ENCODE data around the gene PLA2G12B.
"Not testable (repeated sequence)": the region's sequence is repeated elsewhere in the genome, so short reads cannot be mapped to it uniquely, and the experiment has no call there.

PLA2G12B gene

DNA sequence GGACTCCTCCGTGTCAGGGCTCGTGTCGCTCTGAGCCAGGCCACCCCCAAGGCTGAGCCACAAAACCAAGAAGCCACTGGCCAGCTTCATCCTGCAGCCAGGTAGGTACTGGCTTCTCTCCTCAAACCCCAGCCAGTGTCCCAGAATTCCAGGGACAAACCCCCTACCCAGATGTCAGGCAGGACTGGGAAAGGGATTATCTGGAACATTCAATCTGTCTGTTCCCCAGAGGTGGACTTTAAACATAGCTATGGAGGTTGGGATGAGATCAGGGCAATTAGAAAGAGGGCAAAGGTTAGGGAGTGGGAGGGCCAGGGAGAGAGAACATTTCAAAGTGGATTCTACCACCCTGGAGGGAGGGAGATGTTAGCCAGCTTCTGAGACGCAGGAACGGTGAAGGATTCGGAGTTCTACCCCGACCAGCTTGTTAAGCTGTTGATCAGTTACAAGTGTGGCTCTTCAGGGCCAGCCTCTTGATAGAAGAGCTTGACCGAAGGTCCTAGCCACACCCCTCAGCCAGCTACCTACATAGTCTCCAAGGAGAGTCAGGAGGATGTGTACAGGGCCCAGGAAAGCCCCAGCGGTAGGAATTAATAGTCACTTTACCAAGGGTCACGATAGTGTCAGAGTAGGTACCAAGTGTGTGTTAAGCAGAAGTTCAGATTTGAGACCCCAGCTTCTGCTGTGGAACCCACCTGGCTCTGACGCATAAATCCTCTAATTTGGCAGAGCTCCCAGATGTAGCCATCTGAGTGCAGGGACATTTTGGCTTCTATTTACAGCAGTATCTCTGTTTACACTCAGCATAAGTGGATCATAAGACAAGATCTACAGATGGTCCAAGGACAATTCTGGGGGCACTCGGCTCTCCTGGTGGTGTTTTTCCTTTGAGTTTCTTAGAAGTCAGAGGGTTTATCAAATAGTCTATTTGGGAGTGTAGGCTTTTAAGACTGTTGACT lies at the start of gene PLA2G12B:
TSS of gene PLA2G12B (minus strand) at position 211 of the 959 bp plus-strand sequence. CDS start at position 90, 121 bp downstream.
- no peak for DNase-seq (ENCODE audit: low read depth)

GRCh38 chr10:73003822-73004221 lies 49.2 kb upstream of the PLA2G12B start:
- no peak for DNase-seq (ENCODE audit: low read depth)

DNA sequence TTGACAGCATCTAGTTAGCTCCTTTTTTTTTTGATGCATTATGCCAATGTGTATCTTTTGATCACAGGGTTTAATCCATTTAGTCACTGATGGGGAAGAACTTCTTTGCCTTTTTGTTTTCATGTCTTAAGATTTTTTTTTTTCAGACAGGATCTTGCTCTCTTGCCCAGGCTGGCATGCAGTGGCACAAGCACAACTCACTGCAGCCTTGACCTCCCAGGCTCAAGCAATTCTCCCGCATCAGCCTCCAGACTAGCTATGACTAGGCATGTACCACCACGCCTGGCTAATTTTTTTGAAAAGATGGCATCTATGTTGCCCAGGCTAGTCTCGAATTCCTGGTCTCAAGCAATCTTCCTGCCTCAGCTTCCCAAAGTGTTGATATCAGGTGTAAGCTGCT lies 46.4 kb upstream of the PLA2G12B start:
- no peak for DNase-seq (ENCODE audit: low read depth)

GRCh38 chr10:72997099-72997498 lies 42.5 kb upstream of the PLA2G12B start:
- DNase-seq (ENCODE audit: low read depth): no peak

- DNase-seq (ENCODE audit: low read depth): not testable (repeated sequence)
Measured at GRCh38 chr10:72995459-72995858, 40.9 kb upstream of the PLA2G12B start.

GRCh38 chr10:72989771-72990170 lies 35.2 kb upstream of the PLA2G12B start:
- DNase-seq (ENCODE audit: low read depth): not testable (repeated sequence)

DNA sequence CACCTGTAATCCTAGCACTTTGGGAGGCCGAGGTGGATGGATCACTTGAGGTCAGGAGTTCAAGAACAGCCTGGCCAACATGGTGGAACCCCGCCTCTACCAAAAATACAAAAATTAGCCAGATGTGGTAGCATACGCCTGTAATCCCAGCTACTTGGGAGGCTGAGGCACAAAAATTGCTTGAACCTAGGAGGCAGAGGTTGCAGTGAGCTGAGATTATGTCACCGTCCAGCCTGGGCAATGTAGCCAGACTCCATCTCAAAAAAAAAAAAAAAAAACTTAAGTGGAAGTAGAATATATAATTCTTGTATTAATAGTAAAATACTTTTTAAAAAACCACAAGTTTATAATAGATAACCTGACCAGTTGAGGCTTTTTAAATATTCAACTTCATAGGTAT lies 30.0 kb upstream of the PLA2G12B start:
- not testable (repeated sequence) for DNase-seq (ENCODE audit: low read depth)

GRCh38 chr10:72981882-72982529 lies 27.4 kb upstream of the PLA2G12B start:
- DNase-seq (ENCODE audit: low read depth): no peak

DNA sequence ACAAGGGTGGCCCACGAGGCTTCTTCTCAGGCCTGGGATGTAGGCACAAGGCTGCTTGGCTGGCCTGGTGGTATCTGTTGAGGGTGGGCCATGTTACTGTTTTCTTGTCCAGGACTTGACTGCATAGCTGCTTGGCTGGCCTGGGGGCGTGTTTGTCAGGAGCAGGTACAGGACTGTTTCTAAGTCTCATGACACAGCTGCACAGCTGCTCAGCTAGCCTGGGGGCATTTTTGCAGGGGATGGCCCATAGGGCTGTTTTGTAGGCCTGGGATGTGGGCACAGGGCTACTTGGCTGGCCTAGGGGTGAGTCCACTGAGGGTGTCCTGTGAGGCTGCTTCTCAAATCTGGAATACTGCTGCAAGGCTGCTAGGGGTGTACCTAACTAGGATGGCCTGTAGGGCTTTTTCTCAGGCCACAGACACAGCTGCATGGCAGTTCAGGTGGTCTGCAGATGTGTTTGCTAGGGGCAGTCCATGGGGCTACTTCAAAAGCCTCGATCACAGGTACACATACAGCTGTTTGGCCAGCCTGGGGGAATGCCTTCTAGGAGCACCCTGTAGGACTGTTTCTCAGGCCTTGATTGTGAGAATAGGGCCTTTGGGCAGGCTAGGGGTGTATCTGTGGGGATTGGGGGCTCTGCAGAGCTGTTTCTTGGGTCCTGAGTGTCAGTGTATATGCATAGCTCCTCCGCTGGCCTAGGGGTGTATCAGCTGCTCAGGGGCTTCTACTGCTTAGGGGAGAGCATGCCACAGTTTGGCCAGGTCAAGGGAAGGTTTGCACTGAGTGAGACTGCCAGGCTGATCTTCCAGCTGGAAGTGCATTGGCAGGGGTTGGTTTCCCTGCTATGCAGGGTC lies 26.6 kb upstream of the PLA2G12B start:
- DNase-seq (ENCODE audit: low read depth): no peak

GRCh38 chr10:72980348-72980747 lies 25.7 kb upstream of the PLA2G12B start:
- DNase-seq (ENCODE audit: low read depth): no peak

DNA sequence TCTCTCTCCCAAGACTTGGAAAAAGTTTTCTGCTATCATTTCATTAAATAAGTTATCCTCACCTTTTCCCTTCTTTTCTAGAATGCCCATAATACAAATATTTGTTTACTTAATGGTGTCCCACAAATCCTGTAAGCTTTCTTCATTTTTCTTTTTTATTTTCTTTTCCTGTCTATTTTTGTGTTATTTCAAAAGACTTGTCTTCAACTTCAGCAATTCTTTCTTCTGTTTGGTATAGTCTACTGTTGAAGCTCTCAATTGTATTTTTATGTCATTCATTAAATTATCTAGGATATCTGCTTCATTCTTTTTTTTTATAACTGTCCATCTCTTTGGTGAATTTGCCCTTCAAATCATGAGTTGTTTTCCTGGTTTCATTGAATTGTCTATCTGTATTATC lies 25.1 kb upstream of the PLA2G12B start:
- no peak for DNase-seq (ENCODE audit: low read depth)

DNA sequence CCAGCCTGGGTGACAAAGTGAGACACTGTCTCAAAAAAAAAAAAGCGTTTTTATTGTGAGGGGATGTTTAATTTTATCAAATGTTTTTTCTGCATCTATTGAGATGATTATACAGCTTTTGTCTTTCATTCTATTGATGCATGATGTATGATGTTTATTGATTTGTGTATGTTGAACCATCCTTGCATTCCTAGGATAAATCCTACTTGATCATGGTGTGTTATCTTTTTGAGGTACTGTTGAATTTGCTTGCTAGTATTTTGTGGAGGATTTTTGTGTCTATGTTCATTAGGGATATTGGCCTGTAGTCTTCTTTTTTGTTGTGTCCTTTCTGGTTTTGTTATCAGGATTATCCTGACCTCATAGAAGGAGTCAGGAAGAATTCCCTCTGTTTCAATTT lies 22.3 kb upstream of the PLA2G12B start:
- no peak for DNase-seq (ENCODE audit: low read depth)

GRCh38 chr10:72956001-72956400 lies 1.4 kb upstream of the PLA2G12B start:
- no peak for DNase-seq (ENCODE audit: low read depth)

GRCh38 chr10:72954230-72954595 lies 393 bp downstream of the PLA2G12B start:
- DNase-seq (ENCODE audit: low read depth): no peak

DNA sequence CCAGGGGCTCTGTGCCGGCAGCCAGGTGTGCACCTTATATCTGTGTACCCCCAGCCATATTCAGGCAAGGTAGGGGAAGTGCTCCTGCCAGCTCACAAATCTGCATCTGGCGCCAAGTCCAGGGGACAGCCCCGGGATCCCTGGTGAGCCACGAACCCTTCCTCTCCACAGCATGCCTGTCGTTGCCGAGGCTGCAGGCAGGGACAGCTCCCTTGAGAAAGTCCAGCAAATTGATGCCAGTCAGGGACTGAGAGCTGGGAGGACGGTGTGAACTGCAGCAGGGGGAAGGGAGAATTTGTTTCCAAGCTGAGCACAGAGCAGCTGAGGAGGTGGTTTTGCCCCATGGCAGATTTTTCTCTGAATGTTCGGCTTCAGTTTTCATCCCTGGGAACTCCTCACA lies 919 bp downstream of the PLA2G12B start:
- no peak for DNase-seq (ENCODE audit: low read depth)

- DNase-seq (ENCODE audit: low read depth): no peak
Measured at GRCh38 chr10:72952642-72953158, 1.9 kb downstream of the PLA2G12B start.

DNA sequence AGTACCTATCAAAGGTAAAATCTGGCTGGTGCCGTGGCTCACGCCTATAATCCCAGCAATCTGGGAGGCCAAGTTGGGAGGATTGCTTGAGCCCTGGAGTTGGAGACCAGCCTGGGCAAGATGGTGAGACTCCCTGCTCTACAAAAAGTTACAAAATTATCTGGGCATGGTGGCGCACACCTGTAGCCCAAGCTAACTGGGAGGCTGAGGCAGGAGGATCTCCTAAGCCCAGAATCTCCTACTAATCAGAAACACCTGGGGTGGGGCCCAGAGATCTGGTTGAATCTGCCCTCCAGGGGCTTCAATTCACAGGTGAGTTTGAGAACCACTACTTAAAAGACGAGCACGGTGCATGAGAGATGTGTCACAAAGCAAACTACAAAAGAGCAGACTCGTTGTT lies 2.4 kb downstream of the PLA2G12B start:
- no peak for DNase-seq (ENCODE audit: low read depth)

DNA sequence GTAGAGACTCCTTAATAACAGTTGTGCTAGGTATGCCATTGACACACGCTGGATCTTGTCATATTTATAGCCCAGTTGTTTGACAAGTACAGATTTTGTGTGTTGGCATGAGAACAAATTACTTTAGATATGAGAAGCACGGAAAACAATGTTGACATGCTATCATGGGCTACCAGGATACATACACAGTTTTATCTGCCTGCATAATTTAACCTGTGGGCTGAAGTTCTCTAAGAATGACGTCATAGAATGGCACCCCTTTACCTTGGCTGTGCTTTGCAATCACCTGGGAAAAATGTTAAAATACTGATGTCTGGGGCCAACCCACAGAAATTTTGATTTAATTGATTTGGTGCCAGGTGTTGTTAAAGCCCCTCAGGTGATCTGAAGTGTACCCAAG lies 2.8 kb downstream of the PLA2G12B start:
- DNase-seq (ENCODE audit: low read depth): no peak

DNA sequence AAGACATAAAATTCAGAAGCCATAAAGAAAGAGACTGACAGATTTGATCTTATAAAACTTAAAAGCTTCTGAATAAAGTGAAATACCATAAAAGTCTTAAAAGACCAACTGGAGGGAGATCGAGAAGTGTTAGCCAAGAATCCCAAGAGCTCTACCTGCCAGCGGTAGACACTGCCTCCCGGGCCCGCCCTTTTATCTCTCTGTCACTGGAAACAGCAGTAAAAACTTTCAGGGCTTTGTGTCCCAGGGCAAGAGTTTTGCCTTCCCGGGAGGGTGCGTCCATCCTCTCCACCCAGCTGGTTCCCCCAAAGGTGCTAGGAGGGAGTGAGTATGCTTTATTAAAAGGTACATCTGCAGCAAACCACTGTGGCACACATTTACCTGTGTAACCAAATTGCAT lies 5.8 kb downstream of the PLA2G12B start:
- DNase-seq (ENCODE audit: low read depth): no peak

GRCh38 chr10:72946963-72947362 lies 7.6 kb downstream of the PLA2G12B start:
- DNase-seq (ENCODE audit: low read depth): no peak

DNA sequence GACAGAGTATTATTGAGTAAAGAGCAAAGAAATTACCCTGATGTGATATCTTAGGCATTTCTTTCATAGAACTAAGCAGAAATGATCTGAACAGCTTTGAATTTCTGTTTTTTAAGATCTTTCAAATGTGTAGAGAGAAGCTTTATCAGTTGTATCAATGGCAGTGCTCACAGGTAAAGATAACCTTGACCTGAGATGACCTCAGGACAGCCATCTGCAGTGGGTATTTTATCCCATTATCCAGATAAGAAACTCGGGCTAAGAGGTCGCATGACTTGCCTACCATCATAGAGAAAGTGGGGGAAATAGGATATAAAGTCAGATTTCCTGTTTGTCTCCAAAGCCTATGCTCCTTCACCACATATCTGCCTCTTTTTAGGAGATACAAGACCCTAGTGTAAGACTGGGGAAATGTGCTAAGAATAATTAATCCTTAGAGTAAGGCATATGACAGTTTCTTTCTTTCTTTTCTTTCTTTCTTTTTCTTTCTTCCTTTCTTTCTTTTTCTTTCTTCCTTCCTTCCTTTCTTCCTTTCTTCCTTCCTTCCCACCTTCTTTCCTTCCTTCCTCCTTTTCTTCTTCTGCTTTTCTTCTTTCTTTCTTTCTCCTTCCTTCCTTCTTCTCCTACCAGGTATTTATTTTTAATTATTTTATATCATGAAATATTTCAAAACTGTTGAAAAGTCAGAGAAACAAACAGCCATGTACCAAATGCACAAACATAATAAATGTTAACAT lies 10.9 kb downstream of the PLA2G12B start:
- no peak for DNase-seq (ENCODE audit: low read depth)

Data from non-pigmented ciliary epithelial cell (primary cell).